ENCODE data around the gene ANGEL2.
"Not testable (repeated sequence)": the region's sequence is repeated elsewhere in the genome, so short reads cannot be mapped to it uniquely, and the experiment has no call there.

ANGEL2 gene

GRCh38 chr1:213051881-213052202, 36.2 kb upstream of the ANGEL2 start:
- TF ChIP-seq PAX5 (IDR thresholded peaks at IDR 0.05; ENCODE audit: insufficient read depth, low read length, severe bottlenecking) (no peak), POU2F2 (IDR thresholded peaks at IDR 0.05; ENCODE audit: low read depth, low read length) (no peak)
- FAIRE-seq (no peak), DNase-seq (ENCODE audit: insufficient read length, low spot score) (no peak)

- peak; percentile 77 for FAIRE-seq
- TF ChIP-seq PAX5 (IDR thresholded peaks at IDR 0.05; ENCODE audit: insufficient read depth, low read length, severe bottlenecking) = no peak
- TF ChIP-seq TAF1 (IDR thresholded peaks at IDR 0.05; ENCODE audit: low read depth, low read length) = peak; percentile 35; the same call in 1 of the 2 replicates
- peak; percentile 57; the same call in 1 of the 2 replicates for TF ChIP-seq POLR2A (IDR thresholded peaks at IDR 0.05; ENCODE audit: low read depth, low read length)
- TF ChIP-seq POLR2AphosphoS5 (IDR thresholded peaks at IDR 0.05; ENCODE audit: low read depth, low read length) = 0 out of 2 replicates have a peak, but pooled peaks have one; percentile 31
- TF ChIP-seq POU2F2 (IDR thresholded peaks at IDR 0.05; ENCODE audit: low read depth, low read length) = peak; percentile 39; the same call in 1 of the 2 replicates
- TF ChIP-seq SPI1 (IDR thresholded peaks at IDR 0.05; ENCODE audit: low read depth, low read length) = peak; percentile 81
- peak; percentile 80 for DNase-seq (ENCODE audit: insufficient read length, low spot score)
These were observed 35.6 kb upstream of the ANGEL2 start, which contains the start of gene RPS6KC1 for GRCh38 chr1:213051127-213051880. Gene RPS6KC1, plus strand, starts transcription at chr1:213051241. Its CDS starts 164 bp downstream, at chr1:213051405.

- TF ChIP-seq PAX5 (IDR thresholded peaks at IDR 0.05; ENCODE audit: insufficient read depth, low read length, severe bottlenecking) = no peak
- no peak for TF ChIP-seq POLR2AphosphoS5 (IDR thresholded peaks at IDR 0.05; ENCODE audit: low read depth, low read length)
- no peak for TF ChIP-seq TAF1 (IDR thresholded peaks at IDR 0.05; ENCODE audit: low read depth, low read length)
- TF ChIP-seq POU2F2 (IDR thresholded peaks at IDR 0.05; ENCODE audit: low read depth, low read length) = no peak
- no peak for TF ChIP-seq SPI1 (IDR thresholded peaks at IDR 0.05; ENCODE audit: low read depth, low read length)
- TF ChIP-seq POLR2A (IDR thresholded peaks at IDR 0.05; ENCODE audit: low read depth, low read length) = no peak
- FAIRE-seq (peak; percentile 89), DNase-seq (ENCODE audit: insufficient read length, low spot score) (no peak)
These were observed 35.1 kb upstream of the ANGEL2 start for GRCh38 chr1:213050745-213051126.

- FAIRE-seq (no peak), DNase-seq (ENCODE audit: insufficient read length, low spot score) (no peak)
- no peak for TF ChIP-seq POLR2A (IDR thresholded peaks at IDR 0.05; ENCODE audit: low read depth, low read length)
- TF ChIP-seq POU2F2 (IDR thresholded peaks at IDR 0.05; ENCODE audit: low read depth, low read length) = no peak
- TF ChIP-seq TAF1 (IDR thresholded peaks at IDR 0.05; ENCODE audit: low read depth, low read length) = no peak
- no peak for TF ChIP-seq POLR2AphosphoS5 (IDR thresholded peaks at IDR 0.05; ENCODE audit: low read depth, low read length)
- TF ChIP-seq PAX5 (IDR thresholded peaks at IDR 0.05; ENCODE audit: insufficient read depth, low read length, severe bottlenecking) = no peak
- no peak for TF ChIP-seq SPI1 (IDR thresholded peaks at IDR 0.05; ENCODE audit: low read depth, low read length)
These were observed 33.6 kb upstream of the ANGEL2 start for GRCh38 chr1:213049232-213049631.

- peak; percentile 35 for FAIRE-seq
- not testable (repeated sequence) for DNase-seq (ENCODE audit: insufficient read length, low spot score)
These were observed 29.9 kb upstream of the ANGEL2 start for GRCh38 chr1:213045321-213046226.

GRCh38 chr1:213041443-213041842, 25.8 kb upstream of the ANGEL2 start:
- no peak for FAIRE-seq

GRCh38 chr1:213035573-213035972, 19.9 kb upstream of the ANGEL2 start:
- no peak for TF ChIP-seq TAF1 (IDR thresholded peaks at IDR 0.05; ENCODE audit: low read depth, low read length)
- no peak for TF ChIP-seq POLR2AphosphoS5 (IDR thresholded peaks at IDR 0.05; ENCODE audit: low read depth, low read length)
- TF ChIP-seq POU2F2 (IDR thresholded peaks at IDR 0.05; ENCODE audit: low read depth, low read length) = no peak
- no peak for TF ChIP-seq POLR2A (IDR thresholded peaks at IDR 0.05; ENCODE audit: low read depth, low read length)
- TF ChIP-seq SPI1 (IDR thresholded peaks at IDR 0.05; ENCODE audit: low read depth, low read length) = no peak
- no peak for TF ChIP-seq PAX5 (IDR thresholded peaks at IDR 0.05; ENCODE audit: insufficient read depth, low read length, severe bottlenecking)
- FAIRE-seq (no peak), DNase-seq (ENCODE audit: insufficient read length, low spot score) (no peak)

More at GRCh38 chr1:213041443-213041842, 25.8 kb upstream of the ANGEL2 start:
- TF ChIP-seq POLR2A (IDR thresholded peaks at IDR 0.05; ENCODE audit: low read depth, low read length) (no peak), POU2F2 (IDR thresholded peaks at IDR 0.05; ENCODE audit: low read depth, low read length) (no peak), SPI1 (IDR thresholded peaks at IDR 0.05; ENCODE audit: low read depth, low read length) (no peak), PAX5 (IDR thresholded peaks at IDR 0.05; ENCODE audit: insufficient read depth, low read length, severe bottlenecking) (no peak), POLR2AphosphoS5 (IDR thresholded peaks at IDR 0.05; ENCODE audit: low read depth, low read length) (no peak), TAF1 (IDR thresholded peaks at IDR 0.05; ENCODE audit: low read depth, low read length) (no peak)
- no peak for DNase-seq (ENCODE audit: insufficient read length, low spot score)

GRCh38 chr1:213034713-213035112, 19.0 kb upstream of the ANGEL2 start:
- TF ChIP-seq POU2F2 (IDR thresholded peaks at IDR 0.05; ENCODE audit: low read depth, low read length) (no peak), TAF1 (IDR thresholded peaks at IDR 0.05; ENCODE audit: low read depth, low read length) (no peak), POLR2A (IDR thresholded peaks at IDR 0.05; ENCODE audit: low read depth, low read length) (no peak), POLR2AphosphoS5 (IDR thresholded peaks at IDR 0.05; ENCODE audit: low read depth, low read length) (no peak), SPI1 (IDR thresholded peaks at IDR 0.05; ENCODE audit: low read depth, low read length) (no peak), PAX5 (IDR thresholded peaks at IDR 0.05; ENCODE audit: insufficient read depth, low read length, severe bottlenecking) (no peak)
- FAIRE-seq (no peak), DNase-seq (ENCODE audit: insufficient read length, low spot score) (no peak)

GRCh38 chr1:213032651-213033050, 17.0 kb upstream of the ANGEL2 start:
- DNase-seq (ENCODE audit: insufficient read length, low spot score) (no peak), FAIRE-seq (no peak)
- TF ChIP-seq PAX5 (IDR thresholded peaks at IDR 0.05; ENCODE audit: insufficient read depth, low read length, severe bottlenecking) (no peak), SPI1 (IDR thresholded peaks at IDR 0.05; ENCODE audit: low read depth, low read length) (no peak), POLR2A (IDR thresholded peaks at IDR 0.05; ENCODE audit: low read depth, low read length) (no peak), POU2F2 (IDR thresholded peaks at IDR 0.05; ENCODE audit: low read depth, low read length) (no peak), POLR2AphosphoS5 (IDR thresholded peaks at IDR 0.05; ENCODE audit: low read depth, low read length) (no peak), TAF1 (IDR thresholded peaks at IDR 0.05; ENCODE audit: low read depth, low read length) (no peak)

GRCh38 chr1:213027024-213027423, 11.4 kb upstream of the ANGEL2 start:
- not testable (repeated sequence) for FAIRE-seq; DNase-seq (ENCODE audit: insufficient read length, low spot score)

All from GM12891 (cell line).